CD14-positive monocyte (primary cell): ENCODE measurements around the gene PIP4K2B. TPM values are rescaled to one million over a fixed set of nuclear protein-coding genes. Genes with fewer than 3 reads are reported as not detected.

Experiments
- DNase-seq, 3 donors: peaks; one replicate each; pipeline ENCODE4 v3.0.0-alpha.2; 2011 to 2022
- H2AFZ ChIP-seq: 2 replicates; pipeline ENCODE4 v1.6.0; 2012; ENCODE audit warnings: mild to moderate bottlenecking, low read depth, low read length, inconsistent platforms; ENCODE audit not compliant: insufficient read depth, poor library complexity, severe bottlenecking
- H3K27ac ChIP-seq, 2 donors: 1 replicate in 1 of 2; 2 replicates in 1 of 2; pipeline ENCODE4 v1.5.1; 2012 to 2013; ENCODE audit warnings: low read length in 2 of 2, control low read depth in 1 of 2, inconsistent platforms in 1 of 2, low read depth in 1 of 2, mild to moderate bottlenecking in 1 of 2
- H3K27me3 ChIP-seq, 2 donors: one replicate each; pipeline versions ENCODE4 v1.6.0 to v1.6.1; 2011 to 2013; ENCODE audit warnings: low read length in 2 of 2; ENCODE audit not compliant: control insufficient read depth in 2 of 2, insufficient read depth in 2 of 2
- H3K36me3 ChIP-seq, 2 donors: replicated peaks in 1 of 2; 1 replicate in 1 of 2; 2 replicates in 1 of 2; pipeline versions ENCODE4 v1.5.1 to v1.6.1; 2012 to 2013; ENCODE audit warnings: low read length in 2 of 2, control low read depth in 1 of 2, inconsistent platforms in 1 of 2, mild to moderate bottlenecking in 1 of 2; ENCODE audit not compliant: insufficient read depth in 2 of 2, control insufficient read depth in 1 of 2
- H3K4me1 ChIP-seq, 2 donors: 1 replicate in 1 of 2; 2 replicates in 1 of 2; pipeline versions ENCODE4 v1.5.1 to v1.6.1; 2012 to 2013; ENCODE audit warnings: low read length in 2 of 2, control low read depth in 1 of 2, inconsistent platforms in 1 of 2, mild to moderate bottlenecking in 1 of 2, moderate library complexity in 1 of 2; ENCODE audit not compliant: insufficient read depth in 2 of 2, control insufficient read depth in 1 of 2
- H3K4me2 ChIP-seq: replicated peaks from 2 replicates; pipeline ENCODE3; 2012; ENCODE audit warnings: low read length, moderate library complexity, mild to moderate bottlenecking; ENCODE audit not compliant: poor library complexity, severe bottlenecking; ENCODE audit errors: extremely low read depth
- H3K4me3 ChIP-seq, 3 experiments: fragments of 200-600 bp in 1 of 3; sonication (generic) in 1 of 3; replicated peaks in 1 of 3; 1 replicate in 2 of 3; 2 replicates in 1 of 3; pipeline ENCODE4 v1.5.1; 2011 to 2013; ENCODE audit warnings: low read length in 3 of 3, mild to moderate bottlenecking in 3 of 3, control low read depth in 2 of 3, low read depth in 2 of 3, inconsistent platforms in 1 of 3, moderate library complexity in 1 of 3
- H3K79me2 ChIP-seq: 2 replicates; pipeline ENCODE4 v1.6.0; 2012; ENCODE audit warnings: mild to moderate bottlenecking, control low read depth, inconsistent platforms, low read length, moderate library complexity; ENCODE audit not compliant: insufficient read depth
- H3K9ac ChIP-seq: 2 replicates; pipeline ENCODE4 v1.6.0; 2017; ENCODE audit warnings: low read length, mild to moderate bottlenecking; ENCODE audit not compliant: insufficient read depth, poor library complexity, severe bottlenecking
- H3K9me3 ChIP-seq, 2 donors: replicated peaks in 1 of 2; 1 replicate in 1 of 2; 2 replicates in 1 of 2; pipeline versions ENCODE4 v1.5.1 to v1.6.1; 2012 to 2013; ENCODE audit warnings: low read length in 2 of 2, control low read depth in 1 of 2; ENCODE audit not compliant: control insufficient read depth in 1 of 2, insufficient read depth in 1 of 2
- H4K20me1 ChIP-seq: 2 replicates; pipeline ENCODE4 v1.6.0; 2012; ENCODE audit warnings: mild to moderate bottlenecking, low read length, control low read depth, moderate library complexity; ENCODE audit not compliant: insufficient read depth
- H3K27ac Mint-ChIP-seq, 7 donors: one replicate each; pipeline ENCODE4 v1.8.0; 2020; ENCODE audit warnings: mild to moderate bottlenecking in 7 of 7, mixed read lengths in 7 of 7, moderate library complexity in 6 of 7, inconsistent platforms in 2 of 7
- H3K27me3 Mint-ChIP-seq, 3 donors: one replicate each; pipeline ENCODE4 v1.8.0; 2021 to 2022; ENCODE audit warnings: low read depth in 3 of 3, mild to moderate bottlenecking in 3 of 3, mixed read lengths in 3 of 3, moderate library complexity in 3 of 3, inconsistent platforms in 1 of 3
- H3K36me3 Mint-ChIP-seq, 2 donors: one replicate each; pipeline ENCODE4 v1.8.0; 2020; ENCODE audit warnings: mixed read lengths in 2 of 2, inconsistent platforms in 1 of 2, mild to moderate bottlenecking in 1 of 2
- H3K4me1 Mint-ChIP-seq: one replicate; pipeline ENCODE4 v1.8.0; 2020; ENCODE audit warnings: mild to moderate bottlenecking, mixed read lengths
- H3K4me3 Mint-ChIP-seq, 2 donors: one replicate each; pipeline ENCODE4 v1.8.0; 2020; ENCODE audit warnings: mild to moderate bottlenecking in 2 of 2, mixed read lengths in 2 of 2, moderate library complexity in 1 of 2
- H3K9me3 Mint-ChIP-seq, 7 donors: one replicate each; pipeline ENCODE4 v1.8.0; 2020 to 2022; ENCODE audit warnings: mixed read lengths in 7 of 7, mild to moderate bottlenecking in 6 of 7, moderate library complexity in 6 of 7, inconsistent platforms in 2 of 7
- CTCF ChIP-seq: fragments of 200-600 bp; IDR thresholded peaks from one replicate; pipeline ENCODE4 v1.8.0; 2022; ENCODE audit warnings: antibody characterized with exemption, mild to moderate bottlenecking
- WGBS: methylation state at CpG from one replicate; pipeline ENCODE4 v1.1.5; 2013; ENCODE audit warnings: missing lambda C conversion rate; ENCODE audit not compliant: insufficient coverage; 5-methylcytosine and 5-hydroxymethylcytosine counted together
- intact Hi-C, 2 donors: fragments of 100-400 bp; cut with micrococcal nuclease; formaldehyde crosslinking; loops; one replicate each; pipeline versions ENCODE4 v1.15.0 to v1.15.1; 2023
- polyA plus RNA-seq, 3 donors: library from polyadenylated mRNA; depleted of rRNA in 1 of 3; unstranded in 2 of 3; stranded (reverse) in 1 of 3; fragments of 300-500 nt in 2 of 3; fragments of >200 nt in 1 of 3; fragmentation: Illumina TruSeq in 2 of 3; gene quantifications; 1 replicate in 2 of 3; 2 replicates in 1 of 3; pipeline ENCODE4 v1.2.3, GENCODE V29; 2012 to 2021

The PIP4K2B gene
- polyA plus RNA-seq, 3 donors: 4.4 to 20.2 (median 4.6) TPM

DNA sequence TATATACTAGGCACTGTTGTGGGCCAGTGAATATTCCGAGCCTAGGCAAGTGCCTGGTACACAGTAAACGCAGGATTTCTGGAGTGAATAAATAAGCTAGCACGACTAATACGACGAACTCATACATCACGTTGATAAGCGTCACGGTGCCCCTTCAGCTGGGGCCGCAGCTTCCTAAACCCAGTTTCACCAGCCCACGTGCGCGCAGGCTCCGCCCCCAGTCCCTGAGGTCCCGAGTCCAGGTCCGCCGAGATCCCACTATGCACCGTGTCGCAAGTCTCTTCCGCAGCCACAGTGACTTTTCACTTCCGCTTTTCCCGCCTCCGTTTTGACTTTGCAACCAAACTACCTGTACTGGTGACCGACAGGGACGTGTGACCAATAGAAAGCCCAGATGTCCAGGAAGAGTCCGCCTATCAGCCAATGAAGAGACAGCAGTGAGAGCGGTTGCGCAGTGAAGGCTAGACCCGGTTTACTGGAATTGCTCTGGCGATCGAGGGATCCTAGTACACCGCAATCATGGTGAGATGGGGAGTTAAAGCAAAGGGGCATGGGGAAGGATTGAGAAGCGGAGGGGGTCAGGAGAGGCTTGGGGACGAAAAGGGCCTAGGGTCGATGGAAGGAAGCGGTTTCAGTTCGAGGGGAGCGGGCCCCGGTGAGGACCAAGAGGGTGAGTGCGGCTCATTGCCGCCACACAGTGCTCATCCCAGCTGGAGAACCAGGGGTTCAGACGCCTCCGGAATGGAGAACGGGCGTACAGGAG, 46.9 kb downstream of the PIP4K2B start, which contains the start of gene PSMB3:
PSMB3 (plus strand) TSS at position 434 of the 763 bp plus-strand sequence; CDS start at position 520, 86 bp downstream.
- Histone ChIP-seq H3K9ac (peak within 1 kb of the TSS; percentile 95), H4K20me1 (peaks cover 29% of the 10 kb centered on the region), H3K27me3 (peaks cover 11 to 36% of the 10 kb centered on the region in 2 donors), H3K79me2 (peaks cover 40% of the 10 kb centered on the region), H3K4me2 (peak within 1 kb of the TSS; percentile 94), H3K9me3 (no peaks in the 10 kb centered on the region), H3K4me3 (peak within 1 kb of the TSS; percentile 96 to 99 (median 98)), H3K4me1 (peaks cover 55 to 60% of the 10 kb centered on the region in 2 donors), H2AFZ (peak within 1 kb of the TSS; percentile 85), H3K27ac (peak within 1 kb of the TSS; percentile 97 to 98), H3K36me3 (peaks cover 29 to 30% of the 10 kb centered on the region in 2 donors)
- peak; percentile 99 to 100 (median 100) for DNase-seq
- peak within 1 kb of the TSS; percentile 96 to 100 (median 99) for H3K27ac Mint-ChIP-seq
- under 1% methylated on average over 44 of the region's 44 CpGs for WGBS
- peak within 1 kb of the TSS; percentile 94 to 100 for H3K4me3 Mint-ChIP-seq
- peaks cover 23 to 38% (median 31%) of the 10 kb centered on the region in 3 donors for H3K27me3 Mint-ChIP-seq
- H3K36me3 Mint-ChIP-seq: peaks cover 25 to 38% of the 10 kb centered on the region in 2 donors
- intact Hi-C loops: loop anchor here (1.0 to 10.0 kb wide), 4 partner anchors 22 to 75 kb away; partner anchors contain the start of gene CISD3 (in 1 of the 2)
- TF ChIP-seq CTCF: no peak
- peaks cover 50% of the 10 kb centered on the region for H3K4me1 Mint-ChIP-seq
- H3K9me3 Mint-ChIP-seq: peaks cover 0 to 14% (median 0%) of the 10 kb centered on the region in 7 donors

DNA sequence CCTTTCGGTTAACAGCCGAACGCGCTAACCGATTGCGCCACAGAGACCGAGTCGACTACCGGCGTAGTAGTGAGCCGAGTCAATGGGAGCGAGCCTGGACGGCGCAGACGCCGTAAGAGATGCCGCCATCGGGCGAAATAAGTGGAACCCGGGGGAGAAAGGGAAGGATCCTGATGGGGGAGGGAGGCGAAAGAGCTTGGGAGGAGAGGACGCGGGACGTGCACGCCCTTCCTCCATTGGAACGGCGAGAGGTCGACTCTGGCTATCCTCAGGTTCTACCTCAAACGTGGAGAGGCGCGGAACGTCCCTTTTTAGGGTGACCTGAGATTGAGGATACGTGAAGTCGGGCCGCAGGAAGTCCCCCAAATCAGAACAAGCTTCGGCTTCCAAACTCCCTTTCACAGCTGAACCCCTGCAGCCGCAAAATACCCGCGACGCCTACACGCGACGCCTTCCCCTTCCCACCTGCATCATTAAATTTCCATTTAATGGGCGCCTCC, 47.5 kb downstream of the PIP4K2B start:
- Histone ChIP-seq H4K20me1 (peaks cover 28% of the 10 kb centered on the region), H3K9me3 (no peaks in the 10 kb centered on the region), H2AFZ (peak overlapping the region; percentile 75), H3K36me3 (peaks cover 23 to 25% of the 10 kb centered on the region in 2 donors), H3K79me2 (peaks cover 40% of the 10 kb centered on the region), H3K4me2 (peak overlapping the region; percentile 94), H3K9ac (peak overlapping the region; percentile 82), H3K27ac (peak overlapping the region; percentile 97 to 98), H3K27me3 (peaks cover 15 to 41% of the 10 kb centered on the region in 2 donors), H3K4me3 (peak overlapping the region; percentile 38 to 99 (median 98)), H3K4me1 (peaks cover 60 to 66% of the 10 kb centered on the region in 2 donors)
- peak overlapping the region; percentile 94 to 98 for H3K4me3 Mint-ChIP-seq
- intact Hi-C loops: loop anchor here (1.0 to 10.0 kb wide), 4 partner anchors 22 to 75 kb away; partner anchors contain the start of gene CISD3 (in 1 of the 2)
- H3K9me3 Mint-ChIP-seq: peaks cover 0 to 15% (median 1%) of the 10 kb centered on the region in 7 donors
- peaks cover 27 to 44% (median 36%) of the 10 kb centered on the region in 3 donors for H3K27me3 Mint-ChIP-seq
- H3K36me3 Mint-ChIP-seq: peaks cover 22 to 33% of the 10 kb centered on the region in 2 donors
- peaks cover 53% of the 10 kb centered on the region for H3K4me1 Mint-ChIP-seq
- TF ChIP-seq CTCF: no peak
- peak; percentile 76 to 78 (median 77) for DNase-seq
- peak overlapping the region; percentile 96 to 100 (median 99) for H3K27ac Mint-ChIP-seq
- under 1% methylated on average over 37 of the region's 44 CpGs for WGBS
